HG03095 (cell line): ENCODE results near the gene SLC9A7.

ENCODE experiments used
- ATAC-seq: cut with Tn5 transposase; IDR thresholded peaks from one replicate; pipeline ENCODE4 v1.9.1; 2021; ENCODE audit warnings: moderate library complexity; ENCODE audit not compliant: unreplicated experiment

SLC9A7 gene

GRCh38 chrX:46575586-46575985 lies 183.3 kb downstream of the SLC9A7 start:
- ATAC-seq = no peak

- ATAC-seq = no peak
Measured at GRCh38 chrX:46574774-46575381, 184.0 kb downstream of the SLC9A7 start.

- peak; percentile 31 for ATAC-seq
Measured at GRCh38 chrX:46573892-46574773, 184.8 kb downstream of the SLC9A7 start.

- ATAC-seq = peak; percentile 33
Measured at GRCh38 chrX:46573331-46573891, 185.5 kb downstream of the SLC9A7 start, which contains the start of gene CHST7. TSS of gene CHST7 (plus strand) at chrX:46573765. CDS start at chrX:46573932, 167 bp downstream.

GRCh38 chrX:46572340-46572936 lies 186.5 kb downstream of the SLC9A7 start:
- ATAC-seq = peak; percentile 45

GRCh38 chrX:46571423-46572339 lies 187.2 kb downstream of the SLC9A7 start:
- no peak for ATAC-seq

- no peak for ATAC-seq
Measured at GRCh38 chrX:46569621-46570020, 189.3 kb downstream of the SLC9A7 start.

GRCh38 chrX:46567388-46567787 lies 191.5 kb downstream of the SLC9A7 start:
- no peak for ATAC-seq

GRCh38 chrX:46561824-46562657 lies 196.9 kb downstream of the SLC9A7 start:
- ATAC-seq = peak; percentile 98

GRCh38 chrX:46559062-46559461 lies 199.9 kb downstream of the SLC9A7 start:
- no peak for ATAC-seq

GRCh38 chrX:46554942-46555341 lies 204.0 kb downstream of the SLC9A7 start:
- no peak for ATAC-seq

GRCh38 chrX:46553935-46554334 lies 205.0 kb downstream of the SLC9A7 start:
- ATAC-seq = no peak

GRCh38 chrX:46551494-46552128 lies 207.3 kb downstream of the SLC9A7 start:
- ATAC-seq = no peak

- no peak for ATAC-seq
Measured at GRCh38 chrX:46549914-46550313, 209.0 kb downstream of the SLC9A7 start.
